ENCODE results near the gene ENO1. TPM values are rescaled to one million over a fixed set of nuclear protein-coding genes. Genes with fewer than 3 reads are reported as not detected.
"Not testable (repeated sequence)": the region's sequence is repeated elsewhere in the genome, so short reads cannot be mapped to it uniquely, and the experiment has no call there.

ENO1 gene
- total and polyA plus RNA-seq, 9 of the 15 experiments (the other 6 are each of a cell fraction or from before 2014, with no cell fraction given), result 2,249 to 7,472 (median 2,868) TPM

- H3K9ac ChIP-seq (ENCODE audit: insufficient read depth in 1 of 2, low read depth in 2 of 2, low read length in 2 of 2), result no peak overlapping the region
- ATAC-seq (no peak), DNase-seq (ENCODE audit: extremely low read depth in 1 of 4, low spot score in 3 of 4) (no peak), FAIRE-seq (no peak)
- no peak overlapping the region for H3K4me2 ChIP-seq (ENCODE audit: insufficient read depth, low read length)
- H3K4me3 ChIP-seq, result no peak overlapping the region
- BruUV-seq (replicated peaks), result no TSS peak
- H3K9me1 ChIP-seq (ENCODE audit: control insufficient read depth, insufficient read depth, low read length), result no peaks in the 10 kb centered on the region
- no peaks in the 10 kb centered on the region for H3K36me3 ChIP-seq (ENCODE audit: control insufficient read depth, insufficient read depth, low read length)
- peaks cover 4 to 14% of the 10 kb centered on the region in 2 experiments; a peak in 3 of 5 replicates for H3K27me3 ChIP-seq (ENCODE audit: control insufficient read depth in 2 of 2, insufficient read depth in 2 of 2, low read length in 2 of 2)
- in situ Hi-C loops (cut with MboI) (no loop called here), intact Hi-C loops (cut with micrococcal nuclease) (no loop called here)
- POLR2A ChIA-PET, result interaction anchor here (0.7 to 1.2 kb wide), 5 partner anchors 8 to 22 kb away, joined by 3 to 5 read pairs (median 4); partner anchors contain the start of gene ENO1
- H3K79me2 ChIP-seq (ENCODE audit: control insufficient read depth, insufficient read depth, low read length), result no peaks in the 10 kb centered on the region
- no peaks in the 10 kb centered on the region for H4K20me1 ChIP-seq (replicated peaks; ENCODE audit: control insufficient read depth, insufficient read depth, low read length)
- no peaks in the 10 kb centered on the region for H3K9me3 ChIP-seq (replicated peaks; ENCODE audit: control insufficient read depth, insufficient read depth, low read depth, low read length)
- CTCF ChIA-PET (ENCODE audit: low intra/inter-chr PET ratio), result no interaction called here
- H3K4me1 ChIP-seq (replicated peaks in 1 of 2; ENCODE audit: control insufficient read depth in 2 of 2, insufficient read depth in 2 of 2, low read length in 2 of 2), result no peaks in the 10 kb centered on the region; a peak in 3 of 5 replicates
- TF ChIP-seq KLF10 (CRISPR knock-in tag; IDR thresholded peaks at IDR 0.05), result no peak
- peak; percentile 86 for TF ChIP-seq ZBTB40 (IDR thresholded peaks at IDR 0.05)
- peak; percentile 74 for TF ChIP-seq ZBTB40 (CRISPR knock-in tag; IDR thresholded peaks at IDR 0.05)
- no peak overlapping the region for H3K27ac ChIP-seq (ENCODE audit: extremely low read depth, low read depth, low read length)
- WGBS (ENCODE audit: insufficient coverage, low coverage, missing lambda C conversion rate), result 92% methylated on average over 2 of the region's 2 CpGs
- no peak overlapping the region for H2AFZ ChIP-seq (ENCODE audit: low read depth, low read length)
Observed at GRCh38 chr1:8886589-8886988, 8.1 kb upstream of the ENO1 start.

- H3K27ac ChIP-seq (ENCODE audit: extremely low read depth, low read depth, low read length); H3K4me3 ChIP-seq; H4K20me1 ChIP-seq (replicated peaks; ENCODE audit: control insufficient read depth, insufficient read depth, low read length); intact Hi-C loops (cut with micrococcal nuclease); H3K4me2 ChIP-seq (ENCODE audit: insufficient read depth, low read length); BruUV-seq (replicated peaks); H3K9me1 ChIP-seq (ENCODE audit: control insufficient read depth, insufficient read depth, low read length); DNase-seq (ENCODE audit: extremely low read depth in 1 of 4, low spot score in 3 of 4); in situ Hi-C loops (cut with MboI); H3K79me2 ChIP-seq (ENCODE audit: control insufficient read depth, insufficient read depth, low read length); ATAC-seq; H3K36me3 ChIP-seq (ENCODE audit: control insufficient read depth, insufficient read depth, low read length); CTCF ChIA-PET (ENCODE audit: low intra/inter-chr PET ratio); H3K9me3 ChIP-seq (replicated peaks; ENCODE audit: control insufficient read depth, insufficient read depth, low read depth, low read length); H3K4me1 ChIP-seq (replicated peaks in 1 of 2; ENCODE audit: control insufficient read depth in 2 of 2, insufficient read depth in 2 of 2, low read length in 2 of 2); H3K9ac ChIP-seq (ENCODE audit: insufficient read depth in 1 of 2, low read depth in 2 of 2, low read length in 2 of 2); H2AFZ ChIP-seq (ENCODE audit: low read depth, low read length); FAIRE-seq: not testable (repeated sequence)
- WGBS (ENCODE audit: insufficient coverage, low coverage, missing lambda C conversion rate), result 60% methylated on average over 9 of the region's 9 CpGs
- H3K27me3 ChIP-seq (ENCODE audit: control insufficient read depth in 2 of 2, insufficient read depth in 2 of 2, low read length in 2 of 2), result peaks cover 4 to 14% of the 10 kb centered on the region in 2 experiments; a peak in 3 of 5 replicates
- POLR2A ChIA-PET, result interaction anchor here (0.7 to 1.2 kb wide), 5 partner anchors 8 to 22 kb away, joined by 3 to 5 read pairs (median 4); partner anchors contain the start of gene ENO1
Observed at GRCh38 chr1:8886031-8886524, 7.6 kb upstream of the ENO1 start.
